ENCODE measurements around the gene EXT2.

- TF ChIP-seq, protein P1, sequence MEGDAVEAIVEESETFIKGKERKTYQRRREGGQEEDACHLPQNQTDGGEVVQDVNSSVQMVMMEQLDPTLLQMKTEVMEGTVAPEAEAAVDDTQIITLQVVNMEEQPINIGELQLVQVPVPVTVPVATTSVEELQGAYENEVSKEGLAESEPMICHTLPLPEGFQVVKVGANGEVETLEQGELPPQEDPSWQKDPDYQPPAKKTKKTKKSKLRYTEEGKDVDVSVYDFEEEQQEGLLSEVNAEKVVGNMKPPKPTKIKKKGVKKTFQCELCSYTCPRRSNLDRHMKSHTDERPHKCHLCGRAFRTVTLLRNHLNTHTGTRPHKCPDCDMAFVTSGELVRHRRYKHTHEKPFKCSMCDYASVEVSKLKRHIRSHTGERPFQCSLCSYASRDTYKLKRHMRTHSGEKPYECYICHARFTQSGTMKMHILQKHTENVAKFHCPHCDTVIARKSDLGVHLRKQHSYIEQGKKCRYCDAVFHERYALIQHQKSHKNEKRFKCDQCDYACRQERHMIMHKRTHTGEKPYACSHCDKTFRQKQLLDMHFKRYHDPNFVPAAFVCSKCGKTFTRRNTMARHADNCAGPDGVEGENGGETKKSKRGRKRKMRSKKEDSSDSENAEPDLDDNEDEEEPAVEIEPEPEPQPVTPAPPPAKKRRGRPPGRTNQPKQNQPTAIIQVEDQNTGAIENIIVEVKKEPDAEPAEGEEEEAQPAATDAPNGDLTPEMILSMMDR (IDR thresholded peaks at IDR 0.05), result no peak
- TF ChIP-seq POLR2A (IDR thresholded peaks at IDR 0.05), result no peak
Measured at GRCh38 chr11:44046182-44046581, 49.3 kb upstream of the EXT2 start.
